EL (cell line): ENCODE data around the gene SERPINA1.
"Not testable (repeated sequence)": the region's sequence is repeated elsewhere in the genome, so short reads cannot be mapped to it uniquely, and the experiment has no call there.

Experiments used
- DNase-seq: peaks from one replicate; pipeline ENCODE4 v3.0.0-alpha.2; 2016

The SERPINA1 gene

DNA sequence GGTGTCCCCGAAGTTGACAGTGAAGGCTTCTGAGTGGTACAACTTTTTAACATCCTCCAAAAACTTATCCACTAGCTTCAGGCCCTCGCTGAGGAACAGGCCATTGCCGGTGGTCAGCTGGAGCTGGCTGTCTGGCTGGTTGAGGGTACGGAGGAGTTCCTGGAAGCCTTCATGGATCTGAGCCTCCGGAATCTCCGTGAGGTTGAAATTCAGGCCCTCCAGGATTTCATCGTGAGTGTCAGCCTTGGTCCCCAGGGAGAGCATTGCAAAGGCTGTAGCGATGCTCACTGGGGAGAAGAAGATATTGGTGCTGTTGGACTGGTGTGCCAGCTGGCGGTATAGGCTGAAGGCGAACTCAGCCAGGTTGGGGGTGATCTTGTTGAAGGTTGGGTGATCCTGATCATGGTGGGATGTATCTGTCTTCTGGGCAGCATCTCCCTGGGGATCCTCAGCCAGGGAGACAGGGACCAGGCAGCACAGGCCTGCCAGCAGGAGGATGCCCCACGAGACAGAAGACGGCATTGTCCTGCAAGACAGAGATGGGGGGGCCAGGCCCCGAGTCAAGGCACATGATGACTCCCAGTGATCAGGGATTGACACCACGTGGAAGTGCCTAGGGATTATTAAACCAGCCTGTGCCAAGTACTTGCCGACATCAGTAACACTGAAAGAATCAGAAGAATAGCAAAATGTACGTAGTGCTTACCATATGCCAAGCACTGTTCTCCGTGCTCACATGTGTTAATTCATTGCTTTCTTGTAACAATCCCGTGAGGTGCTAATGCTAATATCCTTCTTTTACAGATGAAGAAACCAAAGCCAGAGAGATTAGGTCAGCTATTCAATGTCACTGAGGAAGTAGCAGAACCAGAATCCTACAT lies 5.4 kb downstream of the SERPINA1 start:
- DNase-seq: no peak

DNA sequence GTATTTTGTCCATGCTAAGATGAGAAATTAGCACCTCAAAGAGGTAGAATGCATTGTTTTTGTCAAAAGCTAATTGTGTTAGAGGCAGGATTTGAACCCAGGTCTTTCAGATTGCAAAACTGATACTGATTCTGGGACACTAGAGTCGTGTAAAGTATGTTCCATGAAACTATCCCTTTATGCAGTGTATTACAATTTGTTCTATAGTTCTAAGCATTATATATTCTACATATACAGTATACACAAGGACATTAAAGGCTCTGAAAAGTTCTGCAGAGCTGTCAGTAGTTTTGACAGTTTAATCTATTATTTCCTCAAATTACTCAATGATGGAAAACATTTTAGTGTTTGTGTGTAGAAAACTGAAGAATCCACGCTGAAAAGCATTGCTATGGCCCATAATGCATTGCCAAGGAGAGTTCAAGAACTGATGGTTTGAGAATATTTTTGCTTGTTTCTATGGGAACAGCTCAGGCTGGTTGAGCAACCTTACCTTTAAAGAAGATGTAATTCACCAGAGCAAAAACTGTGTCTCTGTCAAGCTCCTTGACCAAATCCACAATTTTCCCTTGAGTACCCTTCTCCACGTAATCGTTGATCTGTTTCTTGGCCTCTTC lies 6.2 kb downstream of the SERPINA1 start:
- DNase-seq: no peak

DNA sequence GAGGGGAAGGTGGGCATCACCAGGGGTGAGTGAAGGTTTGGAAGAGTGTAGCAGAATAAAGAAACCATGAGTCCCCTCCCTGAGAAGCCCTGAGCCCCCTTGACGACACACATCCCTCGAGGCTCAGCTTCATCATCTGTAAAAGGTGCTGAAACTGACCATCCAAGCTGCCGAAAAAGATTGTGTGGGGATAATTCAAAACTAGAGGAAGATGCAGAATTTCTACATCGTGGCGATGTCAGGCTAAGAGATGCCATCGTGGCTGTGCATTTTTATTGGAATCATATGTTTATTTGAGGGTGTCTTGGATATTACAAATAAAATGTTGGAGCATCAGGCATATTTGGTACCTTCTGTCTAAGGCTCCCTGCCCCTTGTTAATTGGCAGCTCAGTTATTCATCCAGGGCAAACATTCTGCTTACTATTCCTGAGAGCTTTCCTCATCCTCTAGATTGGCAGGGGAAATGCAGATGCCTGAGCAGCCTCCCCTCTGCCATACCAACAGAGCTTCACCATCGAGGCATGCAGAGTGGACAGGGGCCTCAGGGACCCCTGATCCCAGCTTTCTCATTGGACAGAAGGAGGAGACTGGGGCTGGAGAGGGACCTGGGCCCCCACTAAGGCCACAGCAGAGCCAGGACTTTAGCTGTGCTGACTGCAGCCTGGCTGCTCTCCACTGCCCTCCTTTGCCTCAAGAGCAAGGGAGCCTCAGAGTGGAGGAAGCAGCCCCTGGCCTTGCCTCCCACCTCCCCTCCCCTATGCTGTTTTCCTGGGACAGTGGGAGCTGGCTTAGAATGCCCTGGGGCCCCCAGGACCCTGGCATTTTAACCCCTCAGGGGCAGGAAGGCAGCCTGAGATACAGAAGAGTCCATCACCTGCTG lies 7.0 kb downstream of the SERPINA1 start:
- no peak for DNase-seq

DNA sequence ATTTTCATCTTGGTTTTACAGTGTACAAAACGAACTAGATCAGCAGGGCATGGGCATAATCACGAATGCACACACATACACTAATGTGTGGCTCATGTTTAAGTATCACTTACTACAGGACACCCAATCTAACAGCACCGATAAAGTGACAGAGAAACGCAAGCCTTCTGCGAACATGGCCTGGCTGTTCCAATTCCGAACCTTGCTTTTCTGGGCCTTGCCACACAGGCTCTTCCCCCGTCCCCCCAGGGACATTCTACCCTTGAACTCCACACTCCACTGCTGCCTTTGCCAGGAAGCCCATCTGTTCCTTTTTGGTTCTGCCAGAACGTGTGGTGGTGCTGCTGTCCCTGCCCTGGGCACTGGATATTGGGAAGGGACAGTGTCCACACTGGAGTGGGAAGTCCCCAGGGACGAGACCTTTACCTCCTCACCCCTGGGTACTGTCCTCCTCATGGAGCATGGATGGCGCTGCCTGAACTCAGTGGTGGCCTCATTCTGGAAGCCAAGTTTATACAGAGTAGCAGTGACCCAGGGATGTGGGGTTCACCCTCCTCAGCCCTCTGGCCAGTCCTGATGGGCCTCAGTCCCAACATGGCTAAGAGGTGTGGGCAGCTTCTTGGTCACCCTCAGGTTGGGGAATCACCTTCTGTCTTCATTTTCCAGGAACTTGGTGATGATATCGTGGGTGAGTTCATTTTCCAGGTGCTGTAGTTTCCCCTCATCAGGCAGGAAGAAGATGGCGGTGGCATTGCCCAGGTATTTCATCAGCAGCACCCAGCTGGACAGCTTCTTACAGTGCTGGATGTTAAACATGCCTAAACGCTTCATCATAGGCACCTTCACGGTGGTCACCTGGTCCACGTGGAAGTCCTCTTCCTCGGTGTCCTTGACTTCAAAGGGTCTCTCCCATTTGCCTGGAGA lies 7.9 kb downstream of the SERPINA1 start:
- DNase-seq: no peak

DNA sequence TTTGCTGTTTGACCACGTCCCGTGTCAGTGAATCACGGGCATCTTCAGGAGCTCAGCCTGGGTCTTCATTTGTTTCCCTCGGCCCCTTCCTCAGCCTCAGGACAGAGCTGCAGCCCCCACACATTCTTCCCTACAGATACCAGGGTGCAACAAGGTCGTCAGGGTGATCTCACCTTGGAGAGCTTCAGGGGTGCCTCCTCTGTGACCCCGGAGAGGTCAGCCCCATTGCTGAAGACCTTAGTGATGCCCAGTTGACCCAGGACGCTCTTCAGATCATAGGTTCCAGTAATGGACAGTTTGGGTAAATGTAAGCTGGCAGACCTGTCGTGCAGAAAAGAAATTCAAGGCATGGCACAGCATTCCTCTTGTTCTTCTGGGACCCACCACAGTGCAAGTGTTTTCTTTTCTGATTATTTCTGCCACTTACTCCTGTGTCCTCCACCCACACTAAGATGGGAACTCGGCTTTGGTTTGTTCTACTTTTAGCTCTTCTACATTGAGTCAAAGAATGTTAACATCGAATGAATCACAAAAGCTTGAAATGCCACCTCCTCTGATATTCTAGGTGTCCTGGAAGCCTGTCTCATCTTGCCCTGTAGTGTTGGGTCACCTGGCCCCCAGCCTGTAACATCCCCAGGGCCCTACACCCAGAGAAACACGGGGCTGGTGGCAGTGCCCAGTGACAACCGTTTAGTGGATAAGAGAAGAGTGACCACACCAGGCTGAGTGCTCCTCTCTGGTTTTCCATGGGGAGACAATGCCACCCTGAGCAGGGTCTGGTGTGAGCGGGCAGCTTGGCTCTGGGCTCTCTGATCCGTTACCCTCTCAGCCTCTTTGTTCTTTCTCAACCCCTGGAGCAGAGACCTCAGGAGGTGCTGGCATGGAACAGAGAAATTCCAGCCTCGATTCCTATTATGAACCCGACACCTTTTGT lies 8.8 kb downstream of the SERPINA1 start:
- no peak for DNase-seq

DNA sequence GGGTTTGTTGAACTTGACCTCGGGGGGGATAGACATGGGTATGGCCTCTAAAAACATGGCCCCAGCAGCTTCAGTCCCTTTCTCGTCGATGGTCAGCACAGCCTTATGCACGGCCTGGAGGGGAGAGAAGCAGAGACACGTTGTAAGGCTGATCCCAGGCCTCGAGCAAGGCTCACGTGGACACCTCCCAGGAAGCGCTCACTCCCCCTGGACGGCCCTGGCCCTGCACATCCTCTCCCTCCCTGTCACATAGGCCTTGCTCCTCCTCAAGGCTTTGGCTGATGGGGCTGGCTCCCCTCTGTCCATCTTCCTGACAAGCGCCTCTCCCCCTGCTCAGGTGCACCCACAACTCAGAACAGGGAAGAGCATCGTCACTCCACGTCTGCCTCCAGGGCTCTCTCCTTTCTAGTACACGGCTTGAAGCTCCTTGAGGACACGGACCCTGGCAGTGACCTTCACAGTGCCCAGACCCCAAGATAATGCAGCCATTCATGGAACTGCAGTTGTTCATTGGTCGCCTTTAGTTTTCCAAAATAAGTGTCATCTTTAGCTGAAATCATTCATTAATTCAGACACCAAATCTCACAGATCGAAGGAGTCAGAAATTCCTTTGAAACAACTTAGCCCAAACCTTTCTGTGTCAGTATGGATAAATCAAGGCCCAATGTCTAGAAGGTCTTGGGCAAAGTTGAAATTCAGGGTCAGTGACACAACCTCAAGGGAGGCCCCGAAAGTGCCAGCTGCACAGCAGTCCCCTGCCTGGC lies 9.7 kb downstream of the SERPINA1 start:
- no peak for DNase-seq

DNA sequence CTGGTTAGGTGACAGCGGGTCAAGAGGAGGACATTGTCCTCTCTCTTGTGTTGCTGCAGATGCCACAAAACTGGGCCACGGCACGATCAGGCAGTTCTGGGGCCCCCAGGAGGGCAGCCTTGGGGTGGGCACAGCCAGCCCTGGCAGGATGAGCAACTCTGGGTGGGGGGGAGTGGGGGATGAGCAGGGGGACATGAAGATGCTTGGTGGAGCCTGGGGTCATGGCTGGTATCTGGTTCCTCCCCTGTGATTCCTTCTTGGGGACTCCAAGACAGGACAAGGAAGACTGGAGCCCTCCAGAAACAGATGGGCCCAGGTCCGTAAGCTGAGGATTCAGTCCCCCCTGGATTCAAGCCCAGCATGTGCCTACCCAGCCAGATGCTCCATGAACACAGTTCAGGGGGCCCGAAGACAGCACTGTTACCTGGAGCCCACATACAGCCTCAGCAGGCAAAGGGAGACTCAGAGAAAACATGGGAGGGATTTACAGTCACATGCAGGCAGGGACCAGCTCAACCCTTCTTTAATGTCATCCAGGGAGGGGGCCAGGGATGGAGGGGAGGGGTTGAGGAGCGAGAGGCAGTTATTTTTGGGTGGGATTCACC lies 10.4 kb downstream of the SERPINA1 start:
- DNase-seq: no peak

DNA sequence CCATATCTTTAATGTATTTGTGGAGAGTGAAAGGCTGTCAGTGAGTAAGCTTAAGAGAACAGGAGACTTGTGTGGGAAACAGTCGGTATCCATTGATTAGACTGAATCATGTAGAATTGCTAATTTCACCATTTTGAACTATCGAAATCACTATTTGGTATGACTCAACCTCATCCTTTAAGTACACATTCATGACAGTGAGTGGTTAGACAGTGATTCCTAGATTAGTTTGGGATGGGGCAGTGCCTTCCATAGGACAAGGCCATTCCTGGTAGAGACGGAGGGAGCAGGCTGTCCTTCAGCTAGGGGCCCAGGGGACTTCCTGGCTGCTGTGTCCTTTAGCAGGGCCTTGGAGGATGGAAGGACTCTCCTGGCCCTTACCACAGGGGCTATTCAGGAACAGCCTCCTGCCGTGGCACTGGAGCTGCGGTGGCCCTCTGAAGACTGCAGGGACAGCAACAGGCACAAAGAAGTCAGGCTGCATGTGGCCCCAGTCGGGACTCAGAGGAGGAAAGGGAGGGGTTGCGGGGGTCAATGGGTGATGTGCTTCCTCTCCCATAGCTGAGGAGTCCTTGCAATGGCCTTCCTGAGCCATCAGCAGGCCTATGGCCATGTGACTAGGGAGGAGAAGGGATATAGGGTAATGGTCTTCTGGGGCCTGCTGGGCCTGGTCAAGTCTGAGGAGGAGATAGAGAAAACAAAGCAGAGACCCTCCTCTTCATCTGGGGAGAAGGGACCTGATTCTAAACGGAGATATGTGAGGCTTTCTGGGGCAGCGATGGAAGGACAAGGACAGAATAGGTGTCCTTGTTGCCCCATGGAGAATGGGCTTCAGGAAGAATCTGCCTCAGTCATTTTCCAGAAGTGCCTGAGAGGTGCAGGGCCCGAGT lies 11.2 kb downstream of the SERPINA1 start:
- DNase-seq: no peak

DNA sequence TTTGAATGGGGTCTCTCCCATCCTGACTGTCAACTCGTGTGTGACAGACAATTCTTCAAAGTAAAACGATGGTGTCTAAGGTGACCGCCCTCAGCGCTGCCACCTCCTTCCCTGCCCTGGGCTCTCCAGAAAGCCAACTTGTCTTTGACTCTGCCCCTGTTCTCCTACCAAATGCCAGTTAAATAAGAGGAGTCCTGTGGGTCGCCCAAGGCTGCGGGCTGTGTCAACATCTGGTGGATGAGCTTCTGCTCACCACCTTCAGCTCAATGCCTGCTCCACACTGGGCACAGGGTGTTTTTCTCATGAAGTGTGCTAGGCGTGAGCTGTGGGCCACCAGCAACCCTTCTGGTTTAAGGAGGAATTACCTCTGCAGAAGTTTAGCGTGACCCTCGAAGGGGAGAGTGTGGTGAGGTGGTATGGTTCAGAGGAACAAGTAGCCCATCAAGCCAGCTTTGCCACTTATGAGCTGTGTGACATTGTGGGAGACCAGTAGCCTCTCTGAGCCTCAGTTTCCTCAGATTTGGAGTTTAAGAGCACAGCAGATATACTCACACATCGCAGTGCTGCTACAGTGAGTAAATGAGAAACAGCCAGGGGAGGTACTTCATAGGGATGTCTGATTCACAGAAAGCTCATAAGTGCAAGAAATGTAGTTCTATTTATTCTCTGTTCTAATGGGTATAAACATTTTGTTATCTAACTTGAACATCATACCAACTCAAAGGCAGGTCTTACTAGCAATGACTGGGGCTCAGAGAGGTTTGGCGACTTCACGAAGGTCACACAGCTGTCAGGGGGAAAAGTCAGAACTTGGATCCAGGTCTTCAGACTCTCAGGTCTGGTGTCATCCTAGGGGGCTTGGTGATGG lies 12.1 kb downstream of the SERPINA1 start:
- DNase-seq: no peak

DNA sequence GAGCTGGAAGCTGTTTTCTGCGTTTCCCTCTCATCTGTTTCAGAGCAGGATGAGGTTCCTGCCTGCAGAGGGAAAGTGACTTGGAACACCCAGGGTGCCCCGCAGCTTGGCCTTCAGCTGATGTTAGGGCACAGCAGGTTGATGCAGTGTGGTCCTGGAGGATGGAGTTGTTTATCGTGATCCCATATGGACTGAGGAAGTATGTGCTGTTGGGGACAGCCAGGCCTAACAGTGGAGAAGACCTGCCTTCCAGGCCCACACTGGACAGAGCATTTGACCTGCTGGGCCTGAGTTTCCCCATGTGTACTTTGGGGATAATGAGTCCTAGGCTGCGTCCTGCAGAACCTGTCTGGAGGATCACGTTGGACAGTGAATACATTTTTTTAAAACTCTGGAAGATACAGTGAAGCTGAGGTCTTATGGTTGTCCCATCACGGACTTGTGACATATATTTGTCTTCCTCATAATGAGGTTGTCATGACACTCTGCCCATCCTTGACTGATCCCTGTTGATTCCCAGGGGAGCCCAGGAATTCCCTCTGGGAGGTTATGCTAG lies 12.8 kb downstream of the SERPINA1 start:
- no peak for DNase-seq

DNA sequence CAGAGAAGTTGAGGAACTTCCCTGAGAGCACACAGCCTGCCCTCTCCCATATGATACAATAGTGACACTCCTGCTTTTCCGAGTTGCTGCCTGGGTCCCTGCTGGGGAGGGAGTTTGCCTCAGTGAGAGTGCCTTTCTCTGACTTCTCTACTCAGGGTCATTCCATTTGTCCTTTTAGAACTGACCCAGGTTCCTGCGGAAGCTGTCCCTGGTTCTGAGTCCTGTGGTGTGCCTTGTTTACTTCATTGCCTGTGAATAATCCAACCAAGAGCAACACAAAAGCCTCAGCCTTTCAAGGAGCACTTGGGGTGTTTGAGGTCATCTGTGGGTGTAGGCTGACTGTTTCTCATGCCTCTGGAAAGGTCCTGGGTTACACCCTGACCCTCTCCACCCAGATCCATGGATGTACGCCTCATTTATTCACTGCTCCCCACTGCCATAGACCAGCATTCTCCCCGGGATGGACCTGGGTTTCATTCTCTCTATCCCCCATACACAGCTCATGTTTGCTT lies 13.6 kb downstream of the SERPINA1 start:
- no peak for DNase-seq

DNA sequence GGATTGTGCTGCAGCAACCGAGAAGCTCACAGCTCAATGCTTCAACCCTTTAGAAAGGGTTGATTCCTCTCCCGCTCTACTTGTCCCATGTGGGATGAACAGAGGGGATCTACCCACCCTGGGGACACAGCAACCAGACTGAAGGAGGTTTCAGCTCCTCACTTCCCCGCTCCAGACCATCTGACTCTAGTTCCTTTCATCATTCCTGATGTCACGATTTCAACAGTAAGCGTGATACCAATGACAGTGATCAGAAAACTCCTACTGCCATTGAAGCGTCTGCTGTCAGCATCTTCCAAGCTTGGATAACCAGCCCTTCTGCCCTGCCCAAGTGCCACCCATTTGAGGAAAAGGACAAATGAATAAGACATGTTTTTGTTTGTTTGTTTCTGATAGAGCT lies 14.3 kb downstream of the SERPINA1 start:
- DNase-seq: no peak

DNA sequence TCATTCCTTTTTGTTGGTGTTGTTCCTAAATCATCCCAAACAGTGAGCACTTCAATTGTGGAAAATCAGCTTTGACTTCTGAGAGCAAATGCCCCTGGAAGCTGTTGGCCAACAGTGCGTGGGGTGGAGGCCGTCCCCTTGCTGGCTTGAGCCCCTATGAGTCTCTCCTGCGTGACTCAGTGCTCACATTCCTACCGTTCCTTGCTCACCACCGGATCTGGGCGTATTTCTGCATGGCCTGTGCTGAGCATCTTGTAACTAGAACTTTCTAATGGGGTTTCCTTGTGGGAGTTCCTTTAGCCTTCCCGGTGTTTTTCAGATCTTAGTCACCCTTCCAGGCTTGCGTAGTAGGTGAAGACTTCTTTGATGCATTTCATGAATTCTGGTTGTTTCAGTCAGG lies 14.7 kb downstream of the SERPINA1 start:
- DNase-seq: peak; percentile 99

DNA sequence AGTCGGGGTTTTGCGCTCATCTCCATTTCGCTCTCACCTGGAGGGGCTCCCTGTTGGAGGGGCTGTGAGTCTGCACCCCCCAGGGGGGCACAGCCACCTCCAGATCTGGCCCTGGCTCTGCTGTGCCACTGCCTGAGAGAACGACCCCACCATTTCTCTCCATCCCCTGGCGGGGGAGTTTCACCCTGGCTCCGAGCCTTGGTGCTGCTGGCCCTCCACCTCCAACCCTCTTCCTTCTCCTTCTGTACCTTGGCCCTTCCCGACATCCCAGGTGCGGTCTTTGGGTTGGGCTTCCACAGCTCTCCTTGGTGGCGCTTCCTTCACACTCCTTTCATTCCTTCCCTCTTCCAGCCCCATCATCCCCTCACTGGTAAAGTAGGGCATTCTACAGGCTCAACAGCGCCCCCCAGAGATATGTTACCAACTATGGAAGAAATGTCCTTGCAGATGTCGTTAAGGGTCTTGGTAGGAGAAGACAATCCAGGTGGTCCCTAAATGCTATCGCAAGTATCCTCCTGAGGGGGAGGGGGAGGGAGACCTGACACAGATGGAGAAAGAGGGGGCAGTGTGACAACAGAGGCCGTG lies 16.3 kb downstream of the SERPINA1 start:
- DNase-seq: no peak

DNA sequence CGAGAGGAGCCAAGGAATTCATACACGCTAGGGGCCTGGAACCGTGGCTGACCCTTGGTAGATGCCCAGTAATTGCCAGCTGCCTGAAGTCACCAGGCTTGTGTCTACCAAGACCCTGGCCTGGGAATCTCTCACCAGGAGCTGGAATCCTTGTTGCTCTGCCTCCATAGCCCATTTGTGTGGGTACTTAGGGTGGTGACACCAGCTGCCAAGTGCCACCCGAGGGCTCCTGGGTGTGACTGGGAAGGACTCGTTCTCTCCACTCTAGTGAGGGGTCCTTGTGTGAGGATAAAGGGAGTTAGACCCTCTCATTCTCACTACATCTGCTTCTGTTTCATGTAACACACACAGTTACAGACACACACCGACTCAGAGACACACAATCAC lies 17.9 kb downstream of the SERPINA1 start:
- DNase-seq: no peak

DNA sequence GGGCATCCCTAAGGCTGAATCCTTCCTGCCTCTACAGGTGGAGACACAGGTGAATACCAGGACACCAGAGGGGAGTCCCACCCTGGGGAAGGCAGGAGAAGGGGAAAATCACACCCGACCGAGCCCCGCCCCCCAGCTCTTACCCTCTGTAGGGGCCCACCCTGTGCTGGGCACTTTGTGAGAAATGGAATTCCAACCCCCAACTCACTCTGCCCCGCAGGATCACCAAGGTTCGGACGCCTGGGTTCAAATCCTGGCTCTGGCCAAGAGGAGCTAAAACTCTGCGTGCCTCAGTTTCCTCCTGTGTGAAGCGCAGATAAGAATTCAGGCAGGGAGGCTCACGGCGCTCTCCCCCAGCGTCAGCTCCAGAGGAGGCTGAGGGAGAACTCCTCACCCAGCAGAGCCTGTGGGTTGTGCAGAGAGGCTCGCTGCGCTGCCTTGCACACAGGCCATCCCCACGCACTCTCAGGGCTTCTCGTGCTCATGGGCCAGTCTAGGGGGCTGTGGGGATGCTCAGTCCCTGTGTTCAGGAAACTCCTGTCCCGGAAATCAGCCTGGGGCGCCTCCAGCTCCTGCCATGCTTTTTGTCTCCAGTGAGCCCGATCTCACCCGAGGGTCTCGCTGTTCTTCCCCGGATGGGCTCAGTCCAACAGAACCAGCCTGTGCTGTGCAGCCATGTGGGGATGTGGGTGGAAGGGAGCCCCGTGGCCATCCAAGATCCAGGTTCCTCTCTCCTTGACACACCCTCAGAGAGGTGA lies 18.5 kb downstream of the SERPINA1 start:
- not testable (repeated sequence) for DNase-seq
